Testis (tissue), 3 donors: ENCODE data around the gene CLPSL2. TPM values are rescaled to one million over a fixed set of nuclear protein-coding genes. Genes with fewer than 3 reads are reported as not detected.

ENCODE experiments used
- DNase-seq: peaks from one replicate; pipeline ENCODE4 v3.0.0-alpha.2; 2019
- H3K27ac ChIP-seq, 2 donors: fragments of 200-600 bp; sonication (generic); one replicate each; pipeline ENCODE4 v1.5.1; 2019
- H3K27me3 ChIP-seq: fragments of 200-600 bp; sonication (generic); one replicate; pipeline ENCODE4 v1.5.1; 2019
- H3K36me3 ChIP-seq: fragments of 200-600 bp; sonication (generic); one replicate; pipeline ENCODE4 v1.5.1; 2017; ENCODE audit warnings: low read depth; ENCODE audit errors: missing control alignments
- H3K4me1 ChIP-seq: fragments of 200-600 bp; sonication (generic); one replicate; pipeline ENCODE4 v1.5.1; 2019
- H3K4me3 ChIP-seq, 2 donors: fragments of 200-600 bp; sonication (generic); one replicate each; pipeline ENCODE4 v1.5.1; 2017 to 2019
- H3K9me3 ChIP-seq: fragments of 200-600 bp; sonication (generic); one replicate; pipeline ENCODE4 v1.5.1; 2017
- POLR2A ChIP-seq: fragments of 450-650 bp; IDR thresholded peaks from one replicate; pipeline ENCODE4 v1.6.1; 2017; ENCODE audit warnings: antibody characterized with exemption, mild to moderate bottlenecking, moderate library complexity
- whole genome bisulfite sequencing, 2 donors: methylation state at CpG; one replicate each; pipeline ENCODE4 v1.1.5; 2018; 5-methylcytosine and 5-hydroxymethylcytosine counted together
- intact Hi-C: fragments of 100-400 bp; cut with DNase I; formaldehyde crosslinking; loops from one replicate; pipeline ENCODE4 v1.15.1; 2023; ENCODE audit warnings: low total_unique reads
- polyA plus RNA-seq: library from polyadenylated mRNA; stranded (reverse); fragments of 350-450 nt; fragmentation: Illumina TruSeq; extraction: RNeasy Lipid Tissue Mini Kit (QIAGEN cat#74804); gene quantifications from one replicate; pipeline ENCODE4 v1.2.3, GENCODE V29; 2014; ENCODE audit warnings: low read depth, low replicate concordance; ENCODE audit not compliant: insufficient read depth
- total RNA-seq, 2 donors: library from RNA; depleted of rRNA; stranded (reverse); fragments of >200 nt; gene quantifications; one replicate each; pipeline ENCODE4 v1.2.3, GENCODE V29; 2016
- TF ChIP-seq, protein P1 (sequence below), 3 experiments: fragments of 450-650 bp in 2 of 3; fragments of 200-600 bp in 1 of 3; sonication (generic) in 1 of 3; IDR thresholded peaks; one replicate each; pipeline ENCODE4 v1.5.1; 2016 to 2019; ENCODE audit warnings: antibody characterized with exemption in 3 of 3, mild to moderate bottlenecking in 2 of 3, moderate library complexity in 1 of 3

Gene CLPSL2
- total and polyA plus RNA-seq, 3 donors from 2014 or later = not detected

DNA sequence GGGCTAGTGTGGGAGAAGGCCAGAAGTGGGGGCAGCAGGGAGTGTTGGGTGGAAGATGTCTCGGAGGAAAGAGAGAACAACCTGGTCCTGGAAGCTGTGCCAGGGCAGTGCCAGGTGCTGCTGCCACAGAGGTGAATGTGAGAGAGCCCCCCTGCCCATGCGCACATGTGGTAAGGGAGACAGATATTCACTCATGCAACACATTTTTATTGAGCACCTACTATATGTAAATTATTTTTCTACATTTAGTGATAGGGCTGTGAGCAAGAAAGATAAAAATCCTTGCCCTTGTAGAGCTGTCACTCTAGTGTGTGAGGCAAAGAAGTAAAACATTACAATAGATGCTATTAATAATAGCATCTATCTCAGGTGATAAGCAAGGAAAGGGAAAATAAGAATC is 4.9 kb downstream of the CLPSL2 start:
- H3K27ac ChIP-seq = no peak overlapping the region
- 92 to 96% methylated on average over 2 of the region's 2 CpGs for WGBS, 2 donors
- H3K4me3 ChIP-seq = no peak overlapping the region
- peaks cover 5% of the 10 kb centered on the region for H3K4me1 ChIP-seq
- no peaks in the 10 kb centered on the region for H3K27me3 ChIP-seq
- H3K9me3 ChIP-seq = no peaks in the 10 kb centered on the region
- DNase-seq = no peak
- no peak for TF ChIP-seq POLR2A
- intact Hi-C loops = no loop called here
- no peaks in the 10 kb centered on the region for H3K36me3 ChIP-seq

DNA sequence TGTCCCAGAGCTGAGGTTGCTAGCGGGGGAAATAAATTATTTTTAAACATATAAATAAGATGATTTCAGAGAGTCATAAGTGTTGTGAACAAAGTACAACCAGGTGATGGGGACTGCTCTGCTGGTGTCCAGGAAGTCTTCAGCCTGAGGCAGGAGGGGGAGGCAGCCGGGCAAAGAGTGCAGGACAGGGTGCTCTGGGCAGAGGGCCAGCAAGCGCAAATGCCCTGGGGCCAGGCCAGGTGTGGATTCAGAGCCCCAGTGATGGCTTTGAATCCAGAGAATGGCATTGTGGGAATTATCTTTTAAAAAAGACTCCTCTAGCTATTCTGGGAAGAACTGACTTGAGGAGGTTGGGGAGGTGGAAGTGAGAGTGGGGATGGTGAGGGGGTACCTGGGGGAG is 6.0 kb downstream of the CLPSL2 start:
- intact Hi-C loops = no loop called here
- Histone ChIP-seq H3K36me3 (no peaks in the 10 kb centered on the region), H3K4me1 (no peaks in the 10 kb centered on the region), H3K27me3 (no peaks in the 10 kb centered on the region), H3K9me3 (no peaks in the 10 kb centered on the region), H3K27ac (no peak overlapping the region), H3K4me3 (no peak overlapping the region)
- WGBS, 2 donors = 62 to 68% methylated on average over 3 of the region's 3 CpGs
- DNase-seq = no peak
- TF ChIP-seq, protein P1, sequence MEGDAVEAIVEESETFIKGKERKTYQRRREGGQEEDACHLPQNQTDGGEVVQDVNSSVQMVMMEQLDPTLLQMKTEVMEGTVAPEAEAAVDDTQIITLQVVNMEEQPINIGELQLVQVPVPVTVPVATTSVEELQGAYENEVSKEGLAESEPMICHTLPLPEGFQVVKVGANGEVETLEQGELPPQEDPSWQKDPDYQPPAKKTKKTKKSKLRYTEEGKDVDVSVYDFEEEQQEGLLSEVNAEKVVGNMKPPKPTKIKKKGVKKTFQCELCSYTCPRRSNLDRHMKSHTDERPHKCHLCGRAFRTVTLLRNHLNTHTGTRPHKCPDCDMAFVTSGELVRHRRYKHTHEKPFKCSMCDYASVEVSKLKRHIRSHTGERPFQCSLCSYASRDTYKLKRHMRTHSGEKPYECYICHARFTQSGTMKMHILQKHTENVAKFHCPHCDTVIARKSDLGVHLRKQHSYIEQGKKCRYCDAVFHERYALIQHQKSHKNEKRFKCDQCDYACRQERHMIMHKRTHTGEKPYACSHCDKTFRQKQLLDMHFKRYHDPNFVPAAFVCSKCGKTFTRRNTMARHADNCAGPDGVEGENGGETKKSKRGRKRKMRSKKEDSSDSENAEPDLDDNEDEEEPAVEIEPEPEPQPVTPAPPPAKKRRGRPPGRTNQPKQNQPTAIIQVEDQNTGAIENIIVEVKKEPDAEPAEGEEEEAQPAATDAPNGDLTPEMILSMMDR (IDR thresholded peaks at IDR 0.05) = no peak
- no peak for TF ChIP-seq POLR2A

DNA sequence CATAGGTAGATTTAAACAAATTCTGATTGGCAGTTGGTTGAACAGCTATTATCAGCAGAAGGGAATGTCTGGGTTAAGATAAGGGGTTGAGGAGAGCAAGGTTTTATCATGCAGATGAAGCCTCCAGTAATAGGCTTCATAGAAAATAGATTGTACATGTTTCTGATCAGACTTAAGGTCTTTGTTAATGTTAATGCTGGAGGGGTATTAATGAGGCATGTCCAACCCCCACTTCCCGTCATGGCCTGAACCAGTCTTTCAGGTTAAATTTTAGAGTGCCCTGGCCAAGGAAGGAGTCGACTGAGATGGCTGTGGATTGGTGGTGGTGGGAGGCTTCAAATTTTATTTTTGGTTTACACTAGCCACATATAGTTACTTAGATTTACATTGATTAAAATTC is 7.8 kb downstream of the CLPSL2 start:
- no peak for DNase-seq
- Histone ChIP-seq H3K4me1 (no peaks in the 10 kb centered on the region), H3K27me3 (no peaks in the 10 kb centered on the region), H3K9me3 (no peaks in the 10 kb centered on the region), H3K36me3 (no peaks in the 10 kb centered on the region), H3K4me3 (no peak overlapping the region), H3K27ac (no peak overlapping the region)
- TF ChIP-seq POLR2A = no peak
- TF ChIP-seq, protein P1 (IDR thresholded peaks at IDR 0.05) = no peak
- WGBS, 2 donors = 73 to 79% methylated on average over 2 of the region's 2 CpGs
- intact Hi-C loops = no loop called here

DNA sequence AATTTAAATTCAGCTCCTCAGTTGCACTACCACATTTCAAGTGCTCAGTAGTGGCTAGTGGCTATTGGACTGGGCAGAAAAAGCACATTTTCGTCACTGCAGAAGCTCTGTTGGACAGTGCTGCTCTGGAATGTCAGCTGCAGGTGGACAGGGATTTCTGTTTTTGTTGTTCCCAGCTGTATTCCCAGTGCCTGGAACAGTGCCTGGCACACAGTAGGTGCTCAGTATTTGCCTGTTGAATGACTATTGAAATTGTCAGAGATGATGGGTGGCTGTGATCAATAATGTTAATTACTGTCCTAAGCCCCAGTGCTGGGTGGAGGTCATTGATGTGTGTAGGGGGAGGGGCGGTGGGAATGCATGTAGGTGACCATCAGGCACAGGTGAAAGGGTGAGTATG is 9.9 kb downstream of the CLPSL2 start:
- WGBS, 2 donors = 56 to 65% methylated on average over 2 of the region's 2 CpGs

DNA sequence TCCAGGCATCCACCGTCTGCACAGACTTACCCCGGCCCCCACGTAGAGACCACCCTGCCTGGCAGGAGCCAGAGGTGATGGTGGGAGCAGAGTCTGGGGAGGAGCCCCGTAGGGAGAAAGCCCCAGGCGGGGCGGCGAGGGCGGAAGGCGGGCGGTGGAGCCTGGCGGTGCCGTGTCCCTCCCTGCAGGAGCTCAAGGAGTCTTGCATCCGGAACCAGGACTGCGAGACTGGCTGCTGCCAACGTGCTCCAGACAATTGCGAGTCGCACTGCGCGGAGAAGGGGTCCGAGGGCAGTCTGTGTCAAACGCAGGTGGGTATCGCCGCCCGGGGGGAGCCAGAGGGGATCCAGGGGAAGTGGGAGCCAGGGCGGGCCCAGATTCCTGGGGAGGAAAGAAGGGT is 10.4 kb downstream of the CLPSL2 start:
- no peak for TF ChIP-seq POLR2A
- 19 to 38% methylated on average over 25 of the region's 25 CpGs for WGBS, 2 donors
- Histone ChIP-seq H3K4me3 (peak overlapping the region; percentile 24 to 40), H3K9me3 (no peaks in the 10 kb centered on the region), H3K27me3 (no peaks in the 10 kb centered on the region), H3K27ac (no peak overlapping the region), H3K4me1 (no peaks in the 10 kb centered on the region), H3K36me3 (no peaks in the 10 kb centered on the region)
- intact Hi-C loops = loop anchor here (1.0 kb wide), 1 partner anchor 11 kb away; no protein-coding TSS in a partner anchor
- DNase-seq = no peak

More for the DNA sequence above, 9.9 kb downstream of the CLPSL2 start:
- Histone ChIP-seq H3K4me1 (no peaks in the 10 kb centered on the region), H3K27me3 (no peaks in the 10 kb centered on the region), H3K27ac (no peak overlapping the region), H3K4me3 (no peak overlapping the region), H3K9me3 (no peaks in the 10 kb centered on the region), H3K36me3 (no peaks in the 10 kb centered on the region)
- no peak for TF ChIP-seq POLR2A
- TF ChIP-seq, protein P1 (IDR thresholded peaks at IDR 0.05) = no peak
- intact Hi-C loops = no loop called here
- no peak for DNase-seq
